Hematopoietic multipotent progenitor cell (in vitro differentiated cells): ENCODE measurements around the gene PIP5KL1. TPM values are rescaled to one million over a fixed set of nuclear protein-coding genes. Genes with fewer than 3 reads are reported as not detected.
A peak's percentile ranks its signal among the peaks of the same experiment; 100 is the strongest.

Experiments used
- DNase-seq, 3 donors: peaks; one replicate each; pipeline ENCODE4 v3.0.0-alpha.2; 2011 to 2015; ENCODE audit warnings: low read depth in 2 of 3, low spot score in 2 of 3
- total RNA-seq: library from RNA; depleted of rRNA; stranded (reverse); fragments of >200 nt; gene quantifications from one replicate; pipeline ENCODE4 v1.2.3, GENCODE V29; 2012

Gene PIP5KL1
- total RNA-seq, 1 donor: 0.27 TPM

DNA sequence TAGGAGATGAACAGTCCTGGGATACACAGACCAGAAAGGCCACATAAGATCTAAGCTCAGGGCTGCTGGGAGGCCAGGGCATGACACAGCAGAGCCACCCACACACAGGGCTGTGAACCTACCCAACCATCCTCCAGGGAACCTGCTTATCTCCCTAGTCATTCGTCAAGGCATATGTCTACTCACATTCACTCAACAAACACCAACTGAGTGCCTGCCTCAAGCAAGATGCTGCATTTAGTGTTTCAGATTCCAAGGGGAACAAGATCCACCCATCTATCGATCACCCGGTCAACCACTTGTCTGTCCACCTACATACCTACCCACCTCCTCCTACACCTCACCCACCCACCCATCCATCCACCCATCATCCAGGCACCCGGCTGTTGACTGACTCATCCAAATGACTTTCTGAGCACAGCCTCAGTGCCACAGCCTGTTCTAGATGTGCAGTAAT is 5.2 kb upstream of the PIP5KL1 start:
- DNase-seq: no peak

- DNase-seq: no peak
Measured at GRCh38 chr9:127934986-127935385, 4.4 kb upstream of the PIP5KL1 start.

- DNase-seq: no peak
Measured at GRCh38 chr9:127934248-127934647, 3.7 kb upstream of the PIP5KL1 start.

DNA sequence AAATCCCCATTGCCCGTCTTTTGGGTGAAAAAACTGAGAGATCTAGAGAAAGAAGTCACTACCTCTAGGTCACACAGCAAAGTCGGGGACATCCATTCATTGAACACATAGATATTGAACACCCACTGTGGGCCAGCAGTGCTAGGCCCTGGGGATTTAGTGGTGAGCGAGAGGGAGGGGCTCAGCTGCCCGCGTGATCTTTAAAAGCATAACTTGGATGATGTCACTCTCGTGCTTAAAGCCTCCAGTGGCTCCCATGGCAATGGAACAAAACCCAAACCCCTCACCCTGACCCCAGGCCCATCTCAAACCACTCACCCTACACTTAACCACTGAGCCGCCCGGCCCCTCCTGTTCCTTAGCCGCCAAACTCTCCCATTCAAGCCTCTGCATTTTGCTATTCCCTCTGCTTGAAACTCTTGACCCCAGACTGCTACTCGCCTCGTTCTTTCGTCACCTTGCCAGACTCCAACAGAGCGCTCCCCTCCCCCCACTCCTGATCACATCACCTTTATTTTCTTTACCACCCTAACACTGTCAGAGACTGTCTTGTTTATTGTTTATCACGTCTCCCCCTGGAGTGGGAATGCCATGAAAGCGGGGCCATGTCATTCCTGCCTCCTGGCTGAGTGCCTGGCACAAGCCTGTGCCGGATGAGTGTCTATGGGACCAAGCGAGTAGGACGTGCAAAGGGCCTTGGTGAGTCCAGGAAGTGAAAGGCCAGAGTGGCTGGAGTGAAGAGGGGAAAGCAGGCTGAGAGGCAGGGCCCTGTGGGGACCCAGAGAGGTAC is 710 bp upstream of the PIP5KL1 start:
- peak in 1 of 3 donors; percentile 37 for DNase-seq

GRCh38 chr9:127929625-127929979 is 975 bp downstream of the PIP5KL1 start:
- no peak for DNase-seq

DNA sequence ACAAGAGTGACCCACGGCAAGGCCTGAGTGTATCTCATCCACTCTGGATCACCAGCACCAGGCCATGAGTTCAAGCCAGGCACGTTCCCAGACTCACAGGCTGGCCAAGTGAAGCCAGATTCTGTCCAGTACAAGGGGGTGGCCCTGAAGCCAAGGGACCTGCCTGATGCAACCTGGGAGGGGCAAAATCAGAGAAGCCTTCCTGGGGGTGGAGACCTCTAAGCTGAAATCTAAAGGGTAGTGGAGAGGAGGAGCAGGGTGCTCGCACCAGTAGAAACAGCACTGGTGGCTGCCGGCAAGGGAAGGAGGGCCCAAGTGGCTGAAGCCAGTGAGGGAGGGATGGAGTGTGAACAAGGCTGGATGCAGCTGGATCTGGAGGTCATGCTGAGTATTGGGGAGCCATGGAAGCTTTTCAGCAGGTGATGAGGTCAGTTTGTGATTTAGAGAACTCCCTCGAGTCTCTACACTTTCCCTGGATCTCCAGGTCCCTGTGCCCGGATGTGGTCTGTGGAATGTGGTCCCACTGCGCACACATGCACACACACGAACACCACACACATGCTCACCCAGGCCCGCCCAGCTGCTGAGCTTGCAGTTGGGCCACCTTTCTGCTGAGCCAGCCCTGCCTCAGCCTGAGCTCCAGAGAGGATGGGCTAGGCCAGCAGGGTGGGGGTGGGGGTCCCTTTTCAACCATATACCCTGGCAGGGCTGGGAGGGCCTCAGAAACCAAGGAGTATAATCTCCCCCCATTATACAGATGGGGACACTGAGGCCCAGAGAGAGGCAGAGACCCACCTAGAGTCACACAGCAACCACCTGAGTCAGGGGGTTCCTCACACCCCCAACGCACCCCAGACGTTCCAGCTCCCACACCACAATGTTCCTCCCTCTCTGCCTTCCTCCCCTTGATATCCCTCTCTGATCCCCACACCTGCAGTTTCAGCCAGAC is 1.6 kb downstream of the PIP5KL1 start:
- DNase-seq: no peak

GRCh38 chr9:127927988-127928675 is 2.4 kb downstream of the PIP5KL1 start:
- DNase-seq: no peak

- no peak for DNase-seq
Measured at GRCh38 chr9:127927201-127927987, 3.2 kb downstream of the PIP5KL1 start.

GRCh38 chr9:127926906-127927200 is 3.7 kb downstream of the PIP5KL1 start:
- DNase-seq: no peak

DNA sequence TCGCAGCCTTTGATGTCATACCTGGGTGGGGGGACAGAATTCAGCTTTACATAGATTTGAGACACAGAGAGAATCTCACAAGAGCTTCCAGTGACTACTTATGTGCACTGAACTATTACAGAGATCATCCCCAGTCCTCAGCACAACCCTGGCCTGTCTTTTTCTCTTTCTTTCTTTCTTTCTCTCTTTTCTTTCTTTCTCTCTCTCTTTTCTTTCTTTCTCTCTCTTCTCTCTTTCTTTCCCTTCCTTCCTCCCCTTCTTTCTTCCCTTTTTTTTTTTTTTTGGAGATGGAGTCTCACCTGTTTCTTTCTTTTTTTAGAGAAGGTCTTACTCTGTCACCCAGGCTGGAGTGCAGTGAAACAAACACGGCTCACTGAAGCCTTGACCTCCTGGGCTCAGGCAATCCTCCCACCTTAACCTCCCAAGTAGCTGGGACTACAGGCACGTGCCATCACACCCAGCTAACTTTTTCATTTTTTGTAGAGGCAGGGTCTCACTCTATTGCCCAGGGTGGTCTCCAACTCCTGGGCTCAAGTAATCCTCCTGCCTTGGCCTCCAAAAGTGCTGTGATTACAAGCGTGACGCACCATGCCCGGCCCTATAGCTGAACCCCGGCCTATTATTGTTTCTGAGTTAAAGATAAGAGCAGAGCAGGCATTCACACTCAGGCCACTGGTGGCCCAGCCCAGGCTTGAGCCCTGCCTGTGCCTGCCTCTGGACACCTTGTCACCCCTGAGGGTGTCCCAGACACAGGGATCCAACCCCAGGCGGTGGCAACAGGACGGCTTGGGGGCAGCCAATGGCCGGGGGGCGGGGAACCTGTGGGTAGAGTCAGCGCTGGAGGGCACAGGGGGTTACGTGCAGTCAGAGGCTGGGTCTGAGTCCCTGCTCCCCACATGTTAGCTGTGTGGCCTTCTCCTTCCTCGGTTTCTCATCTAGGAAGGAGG is 4.3 kb downstream of the PIP5KL1 start:
- DNase-seq: no peak

- DNase-seq: no peak
Measured at GRCh38 chr9:127924736-127925444, 5.7 kb downstream of the PIP5KL1 start.

DNA sequence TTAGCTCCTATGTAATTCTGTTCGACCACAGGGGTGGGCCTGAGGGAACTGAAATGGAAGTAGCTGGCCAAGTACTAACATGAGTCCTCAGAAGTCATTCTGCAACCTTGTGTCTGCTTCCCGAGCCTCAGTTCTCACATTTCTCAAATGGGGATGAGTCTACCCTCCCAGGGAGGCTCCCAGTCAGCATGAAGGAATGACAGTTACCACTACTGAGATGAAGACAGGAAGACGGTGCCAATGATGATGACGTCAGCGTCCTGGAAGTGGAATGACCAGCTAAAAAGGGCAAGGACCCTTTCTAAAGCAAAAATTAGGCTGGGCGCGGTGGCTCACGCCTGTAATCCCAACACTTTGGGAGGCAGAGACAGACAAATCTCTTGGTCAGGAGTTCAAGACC is 6.8 kb downstream of the PIP5KL1 start:
- DNase-seq: no peak

GRCh38 chr9:127923046-127923445 is 7.5 kb downstream of the PIP5KL1 start:
- no peak for DNase-seq

GRCh38 chr9:127921557-127922120 is 8.9 kb downstream of the PIP5KL1 start:
- peak in 2 of 3 donors; percentile 60 to 68 for DNase-seq

DNA sequence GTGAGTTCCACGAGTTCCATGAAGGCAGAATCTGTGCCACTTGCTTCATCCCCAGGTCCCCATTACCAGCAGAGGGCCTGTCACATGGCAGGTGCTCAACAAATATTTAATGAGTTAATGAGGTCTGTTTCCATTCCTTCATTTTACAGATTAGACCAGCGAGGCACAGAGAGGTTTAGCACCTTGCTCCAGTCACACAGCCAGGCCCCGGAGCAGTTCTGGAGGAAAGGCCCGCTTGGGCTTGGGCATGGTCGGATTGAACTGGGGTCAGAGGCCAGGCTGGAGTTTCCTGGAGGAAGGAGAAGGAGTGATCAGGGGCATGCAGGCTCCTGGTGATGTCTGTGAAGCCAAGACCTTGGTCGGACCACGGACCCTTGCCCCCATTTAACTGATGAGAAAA is 9.8 kb downstream of the PIP5KL1 start:
- no peak for DNase-seq

- no peak for DNase-seq
Measured at GRCh38 chr9:127919253-127919815, 11.2 kb downstream of the PIP5KL1 start.

- DNase-seq: peak in 1 of 3 donors; percentile 39
Measured at GRCh38 chr9:127918183-127919107, 12.1 kb downstream of the PIP5KL1 start.
